Stomach (tissue), 9 donors: Measurements from ENCODE around the gene HIP1. TPM values are rescaled to one million over a fixed set of nuclear protein-coding genes. Genes with fewer than 3 reads are reported as not detected.

Experiments
- DNase-seq, 2 donors: peaks; one replicate each; pipeline versions ENCODE4 v3.0.0 to v3.0.0-alpha.2; 2013 to 2019
- H3K27ac ChIP-seq, 5 donors: fragments of 200-600 bp in 4 of 5; sonication (generic) in 4 of 5; one replicate each; pipeline ENCODE4 v1.5.1; 2013 to 2019; ENCODE audit warnings: mild to moderate bottlenecking in 1 of 5, moderate library complexity in 1 of 5
- H3K27me3 ChIP-seq, 3 donors: fragments of 200-600 bp; sonication (generic); one replicate each; pipeline ENCODE4 v1.5.1; 2017 to 2019; ENCODE audit warnings: mixed run types in 1 of 3
- H3K36me3 ChIP-seq, 4 donors: fragments of 200-600 bp; sonication (generic); 1 replicate in 3 of 4; 2 replicates in 1 of 4; pipeline ENCODE4 v1.5.1; 2016 to 2019
- H3K4me1 ChIP-seq, 4 donors: fragments of 200-600 bp; sonication (generic); one replicate each; pipeline ENCODE4 v1.5.1; 2016 to 2019
- H3K4me3 ChIP-seq, 4 donors: fragments of 200-600 bp; sonication (generic) in 3 of 4; one replicate each; pipeline ENCODE4 v1.5.1; 2016 to 2019; ENCODE audit warnings: mild to moderate bottlenecking in 1 of 4
- H3K9me3 ChIP-seq, 4 donors: fragments of 200-600 bp; sonication (generic); one replicate each; pipeline ENCODE4 v1.5.1; 2016 to 2019
- CTCF ChIP-seq, 7 experiments: fragments of 450-650 bp in 4 of 7; fragments of 200-600 bp in 3 of 7; sonication (generic) in 3 of 7; IDR thresholded peaks; one replicate each; pipeline ENCODE4 v1.5.1; 2016 to 2019; ENCODE audit warnings: antibody characterized with exemption in 7 of 7, control low read depth in 2 of 7, mild to moderate bottlenecking in 1 of 7
- EP300 ChIP-seq: sonication (generic); formaldehyde crosslinking; IDR thresholded peaks from one replicate; pipeline ENCODE4 v1.6.1; 2017; ENCODE audit warnings: antibody characterized with exemption
- POLR2A ChIP-seq, 4 donors: fragments of 450-650 bp; IDR thresholded peaks; one replicate each; pipeline ENCODE4 v1.6.1; 2016; ENCODE audit warnings: antibody characterized with exemption in 4 of 4, control low read depth in 2 of 4, mild to moderate bottlenecking in 1 of 4, moderate library complexity in 1 of 4
- POLR2AphosphoS5 ChIP-seq, 3 donors: sonication (generic); formaldehyde crosslinking; IDR thresholded peaks; one replicate each; pipeline ENCODE4 v1.6.1; 2016; ENCODE audit warnings: antibody characterized with exemption in 3 of 3
- WGBS, 5 donors: extraction: QIAGEN DNeasy Blood & Tissue Kit in 3 of 5; methylation state at CpG; one replicate each; pipeline versions ENCODE4 v1.1.5 to v1.1.7; 2013 to 2018; 5-methylcytosine and 5-hydroxymethylcytosine counted together
- intact Hi-C: fragments of 100-400 bp; cut with DNase I; formaldehyde crosslinking; loops from one replicate; pipeline ENCODE4 v1.15.1; 2023; ENCODE audit warnings: low total_unique reads
- polyA plus RNA-seq, 3 donors: library from polyadenylated mRNA; stranded (reverse); fragments of 200-250 nt; gene quantifications; one replicate each; pipeline ENCODE4 v1.2.3, GENCODE V29; 2013
- total RNA-seq, 5 donors: library from RNA; depleted of rRNA; stranded (reverse); fragments of >200 nt; gene quantifications; one replicate each; pipeline versions ENCODE4 v1.1.0 to v1.2.3, GENCODE V29; 2014 to 2016
- donor health status: healthy with polysubstance abuse.
- donor health status: Bipolar disorder and iron deficiency.
- donor health status: healthy.

Gene HIP1
- total and polyA plus RNA-seq, 8 donors, result 2.8 to 15.8 (median 6.8) TPM

DNA sequence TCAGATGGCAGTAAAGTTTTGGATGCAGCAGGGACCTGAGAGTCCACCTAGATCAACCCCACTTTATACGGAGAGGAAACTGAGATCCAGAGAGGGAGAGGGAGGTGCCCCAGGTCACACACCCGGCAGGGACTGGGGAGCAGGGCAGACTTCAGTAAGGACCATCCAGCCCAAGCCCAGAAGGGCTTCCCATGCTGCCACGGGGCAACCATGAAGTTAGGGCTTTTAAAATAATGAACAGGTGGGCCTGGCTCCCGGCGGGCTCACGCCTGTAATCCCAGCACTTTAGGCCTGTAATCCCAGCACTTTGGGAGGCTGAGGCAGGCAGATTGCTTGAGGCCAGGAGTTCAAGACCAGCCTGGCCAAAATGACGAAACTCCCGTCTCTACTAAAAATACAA is 98.5 kb downstream of the HIP1 start:
- H3K27ac ChIP-seq, result peak overlapping the region in 3 of 5 donors; percentile 76 to 82 (median 79)

GRCh38 chr7:75639886-75640190 is 98.9 kb downstream of the HIP1 start:
- Histone ChIP-seq H3K27me3 (no peaks in the 10 kb centered on the region), H3K4me3 (peak overlapping the region; percentile 67 to 80 (median 72)), H3K36me3 (no peaks in the 10 kb centered on the region), H3K4me1 (peaks cover 8 to 19% (median 18%) of the 10 kb centered on the region in 4 donors), H3K27ac (peak overlapping the region in 4 of 5 donors; percentile 76 to 82 (median 80)), H3K9me3 (peaks cover 0 to 10% (median 4%) of the 10 kb centered on the region in 4 donors)
- WGBS, 5 donors, result 4 to 12% (median 7%) methylated on average over 6 to 7 of the region's 7 CpGs
- intact Hi-C loops, result loop anchor here (10.0 kb wide), 1 partner anchor 115 kb away; no protein-coding TSS in a partner anchor
- peak in 1 of 2 donors; percentile 44 for DNase-seq
- TF ChIP-seq POLR2AphosphoS5 (IDR thresholded peaks at IDR 0.05), result no peak
- no peak for TF ChIP-seq CTCF (IDR thresholded peaks at IDR 0.05)
- TF ChIP-seq EP300, result no peak
- no peak for TF ChIP-seq POLR2A (IDR thresholded peaks at IDR 0.05)

More for the DNA sequence above, 98.5 kb downstream of the HIP1 start:
- WGBS, 5 donors, result 66 to 73% (median 70%) methylated on average over 8 of the region's 8 CpGs
- H3K36me3 ChIP-seq, result no peaks in the 10 kb centered on the region
- peaks cover 0 to 10% (median 4%) of the 10 kb centered on the region in 4 donors for H3K9me3 ChIP-seq
- H3K4me3 ChIP-seq, result peak overlapping the region in 1 of 4 donors; percentile 77
- DNase-seq, result no peak
- no peaks in the 10 kb centered on the region for H3K27me3 ChIP-seq
- peaks cover 8 to 19% (median 18%) of the 10 kb centered on the region in 4 donors for H3K4me1 ChIP-seq
- intact Hi-C loops, result no loop called here
- TF ChIP-seq EP300, result no peak
- no peak for TF ChIP-seq POLR2AphosphoS5 (IDR thresholded peaks at IDR 0.05)
- TF ChIP-seq CTCF (IDR thresholded peaks at IDR 0.05), result no peak
- TF ChIP-seq POLR2A (IDR thresholded peaks at IDR 0.05), result no peak

DNA sequence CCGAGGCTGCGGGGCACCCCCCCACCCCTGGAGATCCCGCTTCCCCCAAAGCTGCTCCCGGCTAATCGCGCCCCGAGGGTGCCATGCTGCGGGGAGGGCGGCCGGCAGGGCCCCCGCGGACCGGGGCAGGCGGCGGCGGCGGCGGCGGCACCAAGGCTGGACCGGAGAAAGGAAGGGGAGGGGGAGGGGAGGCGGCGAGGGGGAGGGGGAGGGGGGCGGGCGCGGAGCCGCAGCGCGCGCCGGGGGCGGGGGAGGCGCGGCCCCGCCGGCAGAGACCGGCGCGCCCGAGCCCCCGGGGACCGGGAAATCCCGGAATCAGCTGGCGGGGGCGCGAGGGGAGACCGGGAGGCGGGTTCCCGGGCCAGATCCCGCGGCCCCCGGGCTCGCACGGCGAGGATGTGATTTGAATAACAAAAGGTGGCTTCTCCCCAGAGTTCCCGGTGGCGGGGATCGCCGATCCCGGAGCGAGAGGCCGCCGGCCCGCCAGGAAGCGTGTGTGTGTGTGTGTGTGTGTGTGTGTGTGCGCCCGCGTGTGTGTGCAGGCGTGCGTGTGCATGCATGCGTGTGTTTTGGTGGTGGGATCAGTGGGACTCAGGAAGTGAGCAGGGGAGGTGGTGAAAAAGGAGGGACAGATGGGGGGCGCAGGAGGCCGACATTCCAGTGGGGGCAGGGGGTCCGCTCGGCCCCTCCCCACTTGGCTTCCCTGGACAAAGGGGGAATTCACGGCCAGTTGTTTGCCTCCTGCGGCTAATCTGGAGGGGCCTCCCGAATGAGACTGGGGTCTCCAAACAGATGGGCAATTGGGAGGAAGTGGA is 99.5 kb downstream of the HIP1 start:
- 0 to 1% (median 1%) methylated on average over 30 to 73 of the region's 77 CpGs for WGBS, 5 donors
- Histone ChIP-seq H3K4me3 (peak overlapping the region; percentile 67 to 80 (median 72)), H3K4me1 (peaks cover 8 to 19% (median 18%) of the 10 kb centered on the region in 4 donors), H3K36me3 (no peaks in the 10 kb centered on the region), H3K9me3 (peaks cover 0 to 10% (median 4%) of the 10 kb centered on the region in 4 donors), H3K27me3 (no peaks in the 10 kb centered on the region), H3K27ac (peak overlapping the region; percentile 54 to 82 (median 79))
- DNase-seq, result peak; percentile 50 to 80
- TF ChIP-seq EP300 (no peak), CTCF (IDR thresholded peaks at IDR 0.05) (no peak), POLR2A (IDR thresholded peaks at IDR 0.05) (no peak), POLR2AphosphoS5 (IDR thresholded peaks at IDR 0.05) (no peak)
- intact Hi-C loops, result loop anchor here (10.0 kb wide), 1 partner anchor 116 kb away; no protein-coding TSS in a partner anchor

- peak; percentile 67 to 79 for DNase-seq
- 1 to 3% (median 2%) methylated on average over 21 to 35 of the region's 35 CpGs for WGBS, 5 donors
- peaks cover 0 to 9% (median 4%) of the 10 kb centered on the region in 4 donors for H3K9me3 ChIP-seq
- peak overlapping the region in 4 of 5 donors; percentile 76 to 82 (median 80) for H3K27ac ChIP-seq
- no peak for TF ChIP-seq EP300
- TF ChIP-seq POLR2AphosphoS5 (IDR thresholded peaks at IDR 0.05), result no peak
- no peak for TF ChIP-seq POLR2A (IDR thresholded peaks at IDR 0.05)
- no peak for TF ChIP-seq CTCF (IDR thresholded peaks at IDR 0.05)
- no peaks in the 10 kb centered on the region for H3K36me3 ChIP-seq
- intact Hi-C loops, result loop anchor here (10.0 kb wide), 1 partner anchor 116 kb away; no protein-coding TSS in a partner anchor
- peaks cover 8 to 19% (median 18%) of the 10 kb centered on the region in 4 donors for H3K4me1 ChIP-seq
- no peaks in the 10 kb centered on the region for H3K27me3 ChIP-seq
- H3K4me3 ChIP-seq, result peak overlapping the region; percentile 67 to 80 (median 72)
Observed at GRCh38 chr7:75638594-75639070, 100.1 kb downstream of the HIP1 start.
